ENCODE data around the gene GH2. TPM values are rescaled to one million over a fixed set of nuclear protein-coding genes. Genes with fewer than 3 reads are reported as not detected.

The GH2 gene
- total and polyA plus RNA-seq, 7 donors = not detected

- no peaks in the 10 kb centered on the region for H3K27me3 ChIP-seq
- peaks cover 47 to 78% (median 72%) of the 10 kb centered on the region in 4 donors for H3K36me3 ChIP-seq
- TF ChIP-seq EP300 (IDR thresholded peaks at IDR 0.05) = no peak
- TF ChIP-seq POLR2A (IDR thresholded peaks at IDR 0.05) = no peak
- no peak for TF ChIP-seq POLR2AphosphoS5 (IDR thresholded peaks at IDR 0.05)
- TF ChIP-seq, protein P1, sequence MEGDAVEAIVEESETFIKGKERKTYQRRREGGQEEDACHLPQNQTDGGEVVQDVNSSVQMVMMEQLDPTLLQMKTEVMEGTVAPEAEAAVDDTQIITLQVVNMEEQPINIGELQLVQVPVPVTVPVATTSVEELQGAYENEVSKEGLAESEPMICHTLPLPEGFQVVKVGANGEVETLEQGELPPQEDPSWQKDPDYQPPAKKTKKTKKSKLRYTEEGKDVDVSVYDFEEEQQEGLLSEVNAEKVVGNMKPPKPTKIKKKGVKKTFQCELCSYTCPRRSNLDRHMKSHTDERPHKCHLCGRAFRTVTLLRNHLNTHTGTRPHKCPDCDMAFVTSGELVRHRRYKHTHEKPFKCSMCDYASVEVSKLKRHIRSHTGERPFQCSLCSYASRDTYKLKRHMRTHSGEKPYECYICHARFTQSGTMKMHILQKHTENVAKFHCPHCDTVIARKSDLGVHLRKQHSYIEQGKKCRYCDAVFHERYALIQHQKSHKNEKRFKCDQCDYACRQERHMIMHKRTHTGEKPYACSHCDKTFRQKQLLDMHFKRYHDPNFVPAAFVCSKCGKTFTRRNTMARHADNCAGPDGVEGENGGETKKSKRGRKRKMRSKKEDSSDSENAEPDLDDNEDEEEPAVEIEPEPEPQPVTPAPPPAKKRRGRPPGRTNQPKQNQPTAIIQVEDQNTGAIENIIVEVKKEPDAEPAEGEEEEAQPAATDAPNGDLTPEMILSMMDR (IDR thresholded peaks at IDR 0.05) = peak in 1 of 4 experiments; percentile 43
- H3K27ac ChIP-seq = peak overlapping the region in 3 of 4 donors; percentile 44 to 95 (median 58)
- H3K4me3 ChIP-seq = no peak overlapping the region
- H3K9me3 ChIP-seq = no peaks in the 10 kb centered on the region
- peak; percentile 64 for DNase-seq
- intact Hi-C loops (cut with DNase I) = no loop called here
- peaks cover 0 to 49% (median 40%) of the 10 kb centered on the region in 4 donors for H3K4me1 ChIP-seq
- WGBS, 2 donors = 41 to 45% methylated on average over 13 of the region's 13 CpGs
These were observed 47.1 kb downstream of the GH2 start for GRCh38 chr17:63834431-63835166.

GRCh38 chr17:63833741-63834373 is 47.9 kb downstream of the GH2 start:
- Histone ChIP-seq H3K4me1 (peaks cover 0 to 49% (median 40%) of the 10 kb centered on the region in 4 donors), H3K9me3 (no peaks in the 10 kb centered on the region), H3K4me3 (no peak overlapping the region), H3K27me3 (no peaks in the 10 kb centered on the region), H3K36me3 (peaks cover 53 to 86% (median 77%) of the 10 kb centered on the region in 4 donors), H3K27ac (peak overlapping the region in 2 of 4 donors; percentile 58 to 95)
- TF ChIP-seq, protein P1 (IDR thresholded peaks at IDR 0.05) = no peak
- no peak for TF ChIP-seq EP300 (IDR thresholded peaks at IDR 0.05)
- no peak for TF ChIP-seq POLR2AphosphoS5 (IDR thresholded peaks at IDR 0.05)
- TF ChIP-seq POLR2A (IDR thresholded peaks at IDR 0.05) = no peak
- 93 to 94% methylated on average over 15 of the region's 15 CpGs for WGBS, 2 donors
- no peak for DNase-seq
- intact Hi-C loops (cut with DNase I) = no loop called here

DNA sequence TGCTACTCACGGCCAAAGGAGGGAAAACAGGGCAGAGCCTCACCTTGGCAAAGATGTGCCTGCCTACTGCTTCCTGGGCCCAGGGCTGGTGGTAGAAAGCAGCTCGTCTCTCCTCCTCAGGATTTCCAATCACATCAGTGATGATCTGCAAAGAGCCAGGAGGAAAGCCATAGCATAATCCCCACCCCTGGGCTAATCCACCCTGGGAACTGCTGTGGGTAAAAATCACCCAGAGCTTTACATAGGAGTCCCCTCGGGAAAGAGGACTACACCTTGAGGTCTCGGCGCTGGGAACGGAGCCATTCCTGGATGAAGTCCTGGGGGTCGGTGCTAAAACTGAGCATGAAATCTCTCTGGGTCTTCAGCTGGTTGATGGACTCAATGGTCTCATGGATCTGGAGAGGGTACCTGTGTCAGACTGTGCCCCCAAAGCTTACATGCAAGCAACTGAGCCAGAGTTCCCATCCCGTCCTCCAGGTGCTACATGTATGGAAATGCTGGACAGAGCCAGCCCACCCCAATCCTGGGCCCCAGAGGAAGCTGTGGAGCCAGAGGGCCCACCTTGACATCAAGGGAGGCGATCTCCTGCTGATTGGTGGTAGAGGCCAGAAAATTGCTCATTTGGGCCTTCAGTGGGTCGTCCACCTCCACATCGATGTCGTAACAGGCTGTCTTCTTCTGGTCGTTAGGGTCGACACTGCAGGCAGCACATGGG is 48.6 kb downstream of the GH2 start:
- Histone ChIP-seq H3K27ac (no peak overlapping the region), H3K27me3 (no peaks in the 10 kb centered on the region), H3K4me3 (no peak overlapping the region), H3K4me1 (peaks cover 0 to 49% (median 41%) of the 10 kb centered on the region in 4 donors), H3K9me3 (no peaks in the 10 kb centered on the region), H3K36me3 (peaks cover 53 to 89% (median 77%) of the 10 kb centered on the region in 4 donors)
- TF ChIP-seq POLR2AphosphoS5 (IDR thresholded peaks at IDR 0.05) = no peak
- no peak for TF ChIP-seq POLR2A (IDR thresholded peaks at IDR 0.05)
- 87 to 89% methylated on average over 14 of the region's 14 CpGs for WGBS, 2 donors
- DNase-seq = no peak
- intact Hi-C loops (cut with DNase I) = no loop called here

GRCh38 chr17:63832455-63832854 is 49.3 kb downstream of the GH2 start:
- no peak overlapping the region for H3K27ac ChIP-seq
- peaks cover 53 to 89% (median 77%) of the 10 kb centered on the region in 4 donors for H3K36me3 ChIP-seq
- H3K9me3 ChIP-seq = no peaks in the 10 kb centered on the region
- no peak overlapping the region for H3K4me3 ChIP-seq
- H3K27me3 ChIP-seq = no peaks in the 10 kb centered on the region
- H3K4me1 ChIP-seq = peaks cover 0 to 44% (median 37%) of the 10 kb centered on the region in 4 donors
- TF ChIP-seq POLR2AphosphoS5 (IDR thresholded peaks at IDR 0.05) = no peak
- no peak for TF ChIP-seq POLR2A (IDR thresholded peaks at IDR 0.05)
- no peak for TF ChIP-seq EP300 (IDR thresholded peaks at IDR 0.05)
- TF ChIP-seq, protein P1 (IDR thresholded peaks at IDR 0.05) = no peak
- intact Hi-C loops (cut with DNase I) = no loop called here
- no peak for DNase-seq
- WGBS, 2 donors = 87 to 93% methylated on average over 2 of the region's 2 CpGs

DNA sequence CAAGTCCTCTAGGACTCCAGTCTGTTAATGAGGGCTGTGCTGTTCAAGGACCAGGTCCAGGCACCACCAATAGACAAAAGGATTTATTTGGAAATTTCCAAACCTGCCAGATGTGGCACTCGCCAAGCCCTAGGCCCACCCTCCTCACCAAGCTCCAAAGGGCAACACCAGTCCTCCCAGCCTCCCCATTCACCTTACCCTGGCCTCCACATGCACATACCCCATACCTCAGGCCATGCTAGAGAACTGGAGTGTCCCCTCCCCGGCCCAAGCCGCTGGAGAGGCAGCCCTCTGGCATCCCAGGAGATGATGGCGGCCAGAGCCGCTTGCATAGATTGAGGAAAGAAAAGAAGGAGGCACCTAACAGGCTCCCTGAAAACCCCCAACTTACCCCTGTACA is 49.7 kb downstream of the GH2 start:
- TF ChIP-seq, protein P1 (IDR thresholded peaks at IDR 0.05) = no peak
- no peak for TF ChIP-seq POLR2AphosphoS5 (IDR thresholded peaks at IDR 0.05)
- TF ChIP-seq EP300 (IDR thresholded peaks at IDR 0.05) = no peak
- intact Hi-C loops (cut with DNase I) = no loop called here
- Histone ChIP-seq H3K36me3 (peaks cover 53 to 85% (median 76%) of the 10 kb centered on the region in 4 donors), H3K27me3 (no peaks in the 10 kb centered on the region), H3K9me3 (no peaks in the 10 kb centered on the region), H3K27ac (no peak overlapping the region), H3K4me3 (no peak overlapping the region), H3K4me1 (peaks cover 0 to 40% (median 33%) of the 10 kb centered on the region in 4 donors)
- no peak for DNase-seq
- 79 to 86% methylated on average over 5 of the region's 5 CpGs for WGBS, 2 donors

Measured in sigmoid colon (tissue), 7 donors.